GM21529 (cell line): Measurements from ENCODE around the gene GPR42.
"Not testable (repeated sequence)": the region's sequence is repeated elsewhere in the genome, so short reads cannot be mapped to it uniquely, and the experiment has no call there.

Experiments
- ATAC-seq: cut with Tn5 transposase; IDR thresholded peaks from one replicate; pipeline ENCODE4 v1.9.1; 2021; ENCODE audit not compliant: unreplicated experiment

Gene GPR42

DNA sequence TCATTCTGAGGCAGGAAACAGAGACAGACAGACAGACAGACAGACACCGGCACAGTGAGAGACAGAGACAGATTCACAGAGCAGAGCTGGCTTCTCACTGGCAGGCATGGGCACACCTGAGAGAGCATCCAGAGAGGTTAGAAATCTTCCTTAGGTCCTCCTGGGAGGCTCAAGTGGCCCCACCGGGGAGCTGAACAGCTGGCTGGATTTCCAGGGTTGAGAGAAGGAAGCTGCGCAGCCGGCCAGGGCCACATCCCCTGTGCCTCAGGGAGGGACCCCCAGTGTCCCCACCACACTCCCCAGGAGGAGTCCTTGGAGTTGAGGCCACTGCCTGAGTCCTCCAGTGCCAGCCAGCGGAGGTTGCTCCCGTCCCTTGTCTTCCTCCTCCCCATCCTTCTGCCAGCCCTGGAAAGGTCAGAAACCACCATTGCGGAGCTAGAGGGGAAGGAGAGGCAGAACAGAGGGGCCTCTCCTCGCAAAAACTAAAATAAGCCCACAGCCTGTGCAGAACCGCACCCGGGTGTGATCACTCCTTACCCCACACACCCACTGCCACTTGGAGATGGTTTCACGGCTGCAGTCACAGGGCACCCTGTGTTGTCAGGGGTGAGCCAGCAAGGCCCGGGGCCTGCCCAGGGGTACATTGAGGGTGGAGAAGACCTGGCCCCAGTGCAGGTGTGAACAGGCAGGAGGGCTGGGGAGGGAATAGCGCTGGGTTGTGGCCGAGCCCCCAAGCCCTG is 8.4 kb upstream of the GPR42 start:
- ATAC-seq: no peak

DNA sequence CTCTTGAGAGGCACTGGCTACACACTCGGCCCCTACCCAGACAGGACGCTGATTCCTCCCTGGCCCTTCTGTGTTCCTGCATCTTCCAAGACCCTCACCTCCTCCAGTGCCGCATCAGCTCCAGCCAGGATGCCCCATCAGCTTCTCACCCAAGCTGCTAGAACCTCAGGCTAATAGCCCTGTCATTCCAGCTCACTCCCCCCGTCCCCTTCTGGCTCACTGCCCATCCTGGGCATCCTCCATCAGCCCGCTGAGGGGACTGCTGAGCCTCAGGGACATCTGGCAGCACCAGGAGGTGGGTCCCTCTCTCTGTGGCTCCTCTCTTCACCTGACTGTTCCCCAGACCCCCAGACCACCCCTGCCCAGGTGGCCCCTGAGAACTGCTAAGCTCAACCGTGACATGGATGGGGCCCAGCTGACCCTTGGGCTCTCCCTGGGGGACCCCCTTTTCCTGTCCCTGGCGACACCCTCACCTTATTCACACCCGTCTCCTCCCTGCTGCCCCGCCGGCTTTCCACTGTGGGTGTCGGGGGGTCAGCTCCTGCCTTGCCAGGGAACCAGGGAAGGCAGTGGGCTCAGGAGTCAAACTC is 7.8 kb upstream of the GPR42 start:
- ATAC-seq: no peak

DNA sequence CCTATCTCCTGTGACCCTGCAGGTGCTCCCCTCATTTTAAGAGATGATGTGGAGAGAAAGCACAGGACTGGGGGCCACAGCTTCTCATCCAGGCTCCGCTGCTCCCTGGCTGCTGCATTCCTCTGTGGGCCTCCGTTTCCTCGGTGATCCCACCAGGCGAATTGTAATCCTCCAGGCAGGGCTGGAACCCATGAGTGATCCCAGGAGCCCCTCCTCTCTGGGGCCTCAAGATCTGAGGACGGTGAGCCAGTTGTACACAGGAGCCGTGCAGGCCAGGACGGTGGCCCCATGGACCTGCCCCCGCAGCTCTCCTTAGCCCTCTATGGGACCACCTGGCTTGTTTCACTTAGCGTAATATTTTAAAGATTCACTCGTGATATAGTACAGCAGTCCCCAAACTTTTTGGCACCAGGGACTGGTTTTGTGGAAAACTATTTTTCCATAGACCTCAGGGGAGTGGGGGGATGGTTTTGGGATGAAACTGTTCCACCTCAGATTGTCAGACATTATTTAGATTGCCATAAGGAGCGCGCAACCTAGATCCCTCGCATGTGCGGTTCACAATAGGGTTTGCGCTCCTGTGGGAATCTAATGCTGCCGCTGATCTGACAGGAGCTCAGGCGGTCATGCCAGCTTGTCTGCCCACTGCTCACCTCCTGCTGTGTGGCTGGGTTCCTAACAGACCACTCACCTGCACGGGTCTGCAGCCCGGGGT is 7.0 kb upstream of the GPR42 start:
- no peak for ATAC-seq

DNA sequence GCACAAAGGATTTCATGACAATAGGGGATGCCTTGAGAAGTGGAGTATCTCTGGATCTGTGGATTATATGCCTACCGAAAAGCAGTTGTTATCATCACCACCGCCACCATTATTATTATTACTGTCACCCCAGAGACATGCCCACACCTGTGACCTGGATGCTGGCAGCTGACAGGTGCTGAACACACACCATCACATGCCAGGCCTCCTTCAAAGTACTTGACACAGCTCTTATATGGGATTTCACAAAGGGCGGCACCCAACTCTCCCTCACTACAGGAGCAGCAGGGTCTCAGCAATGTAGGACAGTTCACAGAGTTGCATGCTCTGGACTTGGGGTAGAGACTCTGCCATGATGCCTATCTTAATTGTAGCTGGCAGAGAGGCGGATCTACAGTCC is 5.6 kb upstream of the GPR42 start:
- ATAC-seq: no peak

DNA sequence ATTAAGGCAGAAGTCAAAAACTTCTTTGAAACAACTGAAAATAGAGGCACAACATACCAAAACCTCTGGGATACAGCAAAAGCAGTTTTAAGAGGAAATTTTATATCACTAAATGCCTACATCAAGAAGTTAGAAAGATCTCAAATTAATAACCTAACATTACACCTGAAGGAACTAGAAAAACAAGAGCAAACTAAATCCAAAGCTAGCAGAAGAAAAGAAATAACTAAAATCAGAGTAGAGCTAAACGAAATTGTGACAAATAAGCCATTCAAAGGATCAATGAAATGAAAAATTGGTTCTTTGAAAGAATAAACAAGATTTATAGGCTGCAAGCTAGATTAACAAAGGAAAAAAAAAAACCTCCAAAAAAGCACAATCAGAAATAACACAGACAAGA is 2.5 kb upstream of the GPR42 start:
- no peak for ATAC-seq

DNA sequence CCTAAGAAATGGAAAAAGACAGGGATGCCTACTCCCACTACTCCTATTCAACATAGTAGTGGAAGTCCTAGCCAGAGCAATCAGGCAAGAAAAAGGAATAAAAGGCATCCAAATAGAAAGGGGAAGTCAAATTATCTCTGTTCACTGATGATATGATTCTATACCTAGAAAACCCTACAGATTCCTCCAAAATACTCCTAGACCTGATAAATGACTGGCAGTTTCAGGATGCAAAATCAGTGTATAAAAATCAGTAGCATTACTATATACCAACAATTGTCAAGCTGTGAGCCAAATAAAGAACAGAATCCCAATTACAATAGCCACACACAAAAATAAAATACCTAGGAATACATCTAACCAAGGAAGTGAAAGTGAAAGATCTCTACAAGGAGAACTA is 1.3 kb upstream of the GPR42 start:
- ATAC-seq: no peak

DNA sequence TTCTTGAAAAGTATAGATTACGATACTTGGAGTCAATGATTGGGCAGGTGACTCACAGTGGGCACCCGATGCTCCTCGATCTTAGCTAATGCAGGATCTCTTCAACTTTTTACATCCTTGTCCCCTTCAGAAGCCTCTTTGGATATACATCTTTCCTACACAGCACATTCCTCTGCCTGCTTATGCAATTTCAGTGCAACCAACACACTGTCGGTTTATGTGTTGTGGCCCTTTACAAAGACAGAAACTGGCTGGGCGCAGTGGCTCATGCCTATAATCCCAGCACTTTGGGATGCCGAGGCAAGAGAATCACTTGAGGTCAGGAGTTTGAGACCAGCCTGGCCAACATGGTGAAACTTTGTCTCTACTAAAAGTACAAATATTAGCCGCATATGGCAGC is 2.6 kb downstream of the GPR42 start:
- ATAC-seq: no peak

DNA sequence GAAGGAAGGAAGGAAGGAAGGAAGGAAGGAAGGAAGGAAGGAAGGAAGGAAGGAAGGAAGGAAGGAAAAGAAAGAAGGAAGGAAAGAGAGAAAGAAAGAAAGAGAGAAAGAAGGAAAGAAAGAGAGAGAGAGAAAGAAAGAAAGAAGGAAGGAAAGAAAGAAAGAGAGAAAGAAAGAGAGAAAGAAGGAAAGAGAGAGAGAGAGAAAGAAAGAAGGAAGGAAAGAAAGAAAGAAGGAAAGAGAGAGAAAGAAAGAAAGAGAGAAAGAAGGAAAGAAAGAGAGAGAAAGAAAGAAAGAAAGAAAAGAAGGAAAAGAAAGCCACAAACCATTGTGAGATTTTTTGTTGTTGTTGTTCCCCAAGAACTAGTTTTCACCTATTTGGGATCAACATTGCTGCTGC is 3.2 kb downstream of the GPR42 start:
- ATAC-seq: not testable (repeated sequence)

DNA sequence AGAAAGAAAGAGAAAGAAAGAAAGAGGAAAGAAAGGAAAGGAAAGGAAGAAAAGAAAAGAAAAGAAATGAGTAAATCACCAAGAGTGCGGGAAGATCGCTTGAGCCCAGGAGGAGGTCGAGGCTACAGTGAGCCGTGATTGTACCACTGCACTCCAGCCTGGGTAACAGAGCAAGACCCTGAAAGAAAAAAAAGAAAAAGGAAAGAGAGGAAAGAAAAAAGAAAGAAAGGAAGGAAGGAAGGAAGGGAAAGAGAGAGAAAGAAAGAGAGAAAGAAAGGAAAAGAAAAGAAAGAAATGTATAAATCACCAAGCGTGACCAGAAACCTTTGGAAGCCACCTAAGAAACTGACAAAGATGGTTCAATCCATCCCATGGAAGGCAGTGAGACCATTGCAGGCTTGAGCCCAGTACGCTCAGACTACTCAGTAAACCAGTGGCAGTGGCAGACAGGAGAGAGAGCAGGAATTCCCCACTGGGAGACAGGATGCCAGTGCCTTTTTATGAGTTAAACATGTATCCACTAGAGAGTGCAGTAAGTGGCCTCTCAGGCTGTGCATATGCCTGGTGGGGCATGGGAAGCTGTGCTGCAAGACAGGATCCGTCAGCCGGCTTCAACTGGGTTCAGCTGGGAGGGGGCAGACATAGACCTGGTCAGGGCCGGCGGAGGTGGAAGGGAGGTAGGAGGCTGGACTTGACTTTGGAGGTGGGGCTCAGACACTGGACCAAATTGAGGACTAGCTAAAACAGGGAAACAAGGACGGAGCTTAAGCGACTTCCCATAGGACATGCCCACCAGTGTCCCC is 4.8 kb downstream of the GPR42 start:
- ATAC-seq: no peak

DNA sequence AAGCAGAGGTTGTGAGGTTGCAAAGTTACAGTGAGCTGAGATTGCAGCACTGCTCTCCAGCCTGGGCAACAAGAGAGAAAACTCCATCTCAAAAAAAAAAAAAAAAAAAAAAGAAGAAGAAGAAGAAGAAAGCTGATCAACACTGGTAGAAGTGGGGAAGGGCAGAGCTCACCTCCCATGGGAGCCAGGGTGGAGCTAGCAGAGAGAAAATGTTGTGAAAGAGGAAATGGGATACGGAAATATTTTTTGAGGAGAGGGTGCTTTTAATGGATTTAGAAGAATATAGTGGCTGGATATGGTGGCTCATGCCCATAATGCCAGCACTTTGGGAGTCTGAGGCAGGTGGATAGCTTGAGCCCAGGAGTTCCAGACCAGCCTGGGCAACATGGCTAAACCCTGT is 6.8 kb downstream of the GPR42 start:
- ATAC-seq: no peak

DNA sequence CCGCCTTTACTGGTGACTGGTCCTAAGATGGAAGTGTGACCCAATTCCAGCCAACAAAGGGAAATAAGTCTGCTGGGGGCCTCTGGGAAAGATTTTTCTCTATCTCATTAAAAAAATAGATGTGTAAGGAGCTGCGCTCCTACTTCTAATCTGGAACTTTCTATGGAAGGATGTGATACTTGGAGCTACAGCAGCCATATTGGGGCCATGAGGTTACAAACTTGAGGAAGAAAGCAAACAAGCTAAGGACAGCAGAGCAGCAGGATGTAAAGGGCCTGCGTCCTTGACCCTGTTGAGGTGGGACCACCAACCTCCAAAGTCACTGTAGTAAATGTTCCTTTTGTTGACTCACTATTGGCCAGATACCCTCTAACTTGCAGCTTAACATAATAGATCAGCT is 7.5 kb downstream of the GPR42 start:
- no peak for ATAC-seq

DNA sequence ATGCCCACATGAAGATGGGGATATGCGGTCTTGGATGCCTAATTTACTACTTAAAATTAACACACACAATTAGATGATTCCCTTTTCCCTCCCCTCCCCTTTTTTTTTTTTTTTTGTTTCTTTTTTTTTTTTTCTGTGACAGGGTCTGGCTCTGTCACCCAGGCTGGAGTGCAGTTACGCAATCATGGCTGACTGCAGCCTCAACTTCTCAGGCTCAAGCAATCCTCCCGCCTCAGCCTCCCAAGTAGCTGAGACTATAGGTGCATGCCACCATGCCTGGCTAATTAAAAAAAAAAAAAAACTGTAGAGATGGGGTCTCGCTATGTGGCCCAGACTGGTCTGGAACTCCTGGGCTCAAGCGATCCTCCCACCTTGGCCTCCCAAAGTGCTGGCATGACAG is 8.7 kb downstream of the GPR42 start:
- not testable (repeated sequence) for ATAC-seq

DNA sequence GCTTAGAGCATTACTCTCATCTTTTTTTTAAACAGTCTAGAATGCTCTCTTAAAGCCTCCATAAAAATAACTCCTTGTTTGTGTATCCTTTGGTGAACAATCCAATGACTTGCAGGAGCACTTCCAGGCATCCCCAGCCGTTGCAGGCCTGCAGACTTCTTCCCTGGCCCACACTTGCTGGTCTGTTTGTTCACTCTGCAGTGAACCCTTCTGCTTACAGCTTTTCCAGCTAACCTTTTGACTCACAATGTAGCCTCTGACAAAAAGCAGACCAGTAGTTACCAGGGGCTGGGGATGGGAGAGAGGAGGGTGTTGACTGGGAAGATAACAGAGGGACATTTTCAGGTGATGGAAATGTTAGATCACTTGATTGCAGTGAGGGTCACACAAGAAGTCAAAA is 9.1 kb downstream of the GPR42 start:
- no peak for ATAC-seq

DNA sequence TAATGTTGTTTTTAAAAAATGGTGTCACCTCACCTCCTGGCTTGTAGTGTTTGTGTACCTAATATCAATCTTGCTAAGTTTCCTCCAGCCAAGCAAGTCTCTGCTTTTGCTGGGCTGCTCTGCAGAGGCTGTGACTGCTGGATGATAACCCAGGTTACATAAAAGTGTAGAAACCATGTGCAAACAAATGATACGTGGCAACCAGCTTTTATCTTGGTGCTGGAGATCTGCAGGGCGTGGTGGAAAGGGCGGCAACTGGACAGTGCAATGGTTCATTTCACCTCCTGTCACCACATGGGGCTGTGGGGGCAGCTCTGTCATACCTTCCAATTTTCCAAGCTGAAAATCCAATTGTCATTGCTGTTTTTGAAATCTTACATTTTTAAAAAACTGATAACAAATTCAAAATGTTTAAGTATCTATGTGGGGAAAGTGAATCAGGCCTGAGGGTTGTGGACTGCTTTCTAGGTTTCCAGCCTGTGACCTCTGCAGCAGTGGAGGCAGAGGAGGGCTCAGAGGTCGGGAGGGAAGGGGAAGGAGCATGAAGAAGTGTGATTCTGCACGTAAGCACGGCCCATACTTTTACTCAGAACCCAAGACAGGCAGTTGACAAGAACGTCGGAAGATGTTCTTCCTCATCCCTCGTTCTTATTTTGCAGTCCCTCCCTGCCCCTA is 9.7 kb downstream of the GPR42 start:
- ATAC-seq: no peak

DNA sequence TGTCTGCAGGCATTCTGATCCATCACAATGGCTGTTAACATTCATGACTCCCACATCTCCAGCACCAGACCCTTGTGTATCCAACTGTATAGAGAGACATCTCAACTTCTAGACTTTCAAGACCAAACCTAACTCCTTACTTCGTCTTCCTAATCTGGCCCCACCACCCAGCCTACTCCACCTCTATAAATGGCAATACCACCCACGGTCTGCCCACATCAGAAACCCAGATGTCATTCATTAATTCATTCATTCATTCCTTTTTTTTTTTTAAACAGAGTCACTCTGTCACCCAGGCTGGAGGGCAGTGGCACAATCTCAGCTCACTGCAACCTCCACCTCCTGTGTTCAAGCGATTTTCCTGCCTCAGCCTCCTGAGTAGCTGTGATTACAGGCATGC is 10.4 kb downstream of the GPR42 start:
- ATAC-seq: no peak

DNA sequence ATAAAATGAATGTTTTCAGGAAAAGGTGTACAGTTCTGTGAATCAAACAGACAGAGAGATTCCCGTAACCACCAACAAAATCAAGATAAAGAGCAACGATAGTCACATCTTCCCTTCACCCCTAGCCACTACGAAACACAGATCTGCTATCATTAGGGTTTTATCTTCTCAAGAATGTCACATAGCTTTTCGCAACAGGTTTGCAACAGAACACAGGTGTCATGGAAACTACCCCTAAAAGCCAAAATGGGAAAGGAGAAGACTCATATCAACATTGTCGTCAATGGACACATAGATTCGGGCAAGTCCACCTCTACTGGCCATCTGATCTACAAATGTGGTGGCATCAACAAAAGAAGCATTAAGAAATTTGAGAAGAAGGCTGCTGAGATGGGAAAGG is 11.1 kb downstream of the GPR42 start:
- ATAC-seq: no peak

DNA sequence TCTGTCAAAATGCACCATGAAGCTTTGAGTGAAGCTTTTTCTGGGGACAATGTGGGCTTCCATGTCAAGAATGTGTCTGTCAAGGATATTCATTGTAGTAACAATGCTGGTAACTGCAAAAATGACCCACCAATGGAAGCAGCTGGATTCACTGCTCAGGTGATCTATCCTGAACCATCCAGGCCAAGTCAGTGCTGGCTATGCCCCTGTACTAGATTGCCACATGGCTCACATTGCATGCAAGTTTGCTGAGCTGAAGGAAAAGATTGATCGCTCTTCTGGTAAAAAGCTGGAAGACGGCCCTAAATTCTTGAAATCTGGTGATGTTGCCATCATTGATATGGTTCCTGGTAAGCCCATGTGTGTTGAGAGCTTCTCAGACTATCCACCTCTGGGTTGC is 12.7 kb downstream of the GPR42 start:
- no peak for ATAC-seq

DNA sequence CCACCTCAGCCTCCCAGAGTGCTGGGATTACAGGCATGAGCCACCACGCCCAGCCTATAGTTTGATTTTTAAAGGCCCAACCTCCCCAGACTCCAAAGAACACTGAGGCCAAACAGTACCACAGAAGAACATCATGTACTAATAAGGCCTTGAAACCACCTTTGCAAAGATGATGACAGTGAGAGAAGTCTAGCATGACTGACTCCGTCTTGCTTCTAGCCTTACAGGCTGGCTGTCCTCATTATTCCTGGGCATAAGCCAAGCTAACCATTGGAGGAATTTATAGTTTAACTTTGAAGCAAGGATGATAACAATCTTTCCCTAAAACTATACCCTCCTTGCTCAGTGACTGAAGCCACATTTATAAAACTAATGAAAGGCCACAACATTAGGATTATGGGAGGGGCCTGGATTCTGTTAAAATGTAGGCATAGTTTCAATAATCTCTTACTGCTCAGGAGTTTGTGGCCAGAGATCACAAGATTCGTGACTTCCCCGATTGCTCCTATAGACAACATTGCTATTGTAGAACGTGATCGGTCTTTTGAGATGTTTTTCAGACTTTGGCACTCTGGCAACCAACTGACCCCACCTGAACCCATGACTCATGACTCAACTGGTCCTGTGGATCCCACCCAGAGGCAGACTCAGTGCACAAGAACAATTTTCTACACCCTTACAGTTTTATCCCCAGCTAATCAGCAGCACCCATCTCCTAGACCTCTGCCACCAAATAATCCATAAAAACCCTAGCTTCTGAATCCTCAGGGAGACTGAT is 17.6 kb downstream of the GPR42 start:
- no peak for ATAC-seq

DNA sequence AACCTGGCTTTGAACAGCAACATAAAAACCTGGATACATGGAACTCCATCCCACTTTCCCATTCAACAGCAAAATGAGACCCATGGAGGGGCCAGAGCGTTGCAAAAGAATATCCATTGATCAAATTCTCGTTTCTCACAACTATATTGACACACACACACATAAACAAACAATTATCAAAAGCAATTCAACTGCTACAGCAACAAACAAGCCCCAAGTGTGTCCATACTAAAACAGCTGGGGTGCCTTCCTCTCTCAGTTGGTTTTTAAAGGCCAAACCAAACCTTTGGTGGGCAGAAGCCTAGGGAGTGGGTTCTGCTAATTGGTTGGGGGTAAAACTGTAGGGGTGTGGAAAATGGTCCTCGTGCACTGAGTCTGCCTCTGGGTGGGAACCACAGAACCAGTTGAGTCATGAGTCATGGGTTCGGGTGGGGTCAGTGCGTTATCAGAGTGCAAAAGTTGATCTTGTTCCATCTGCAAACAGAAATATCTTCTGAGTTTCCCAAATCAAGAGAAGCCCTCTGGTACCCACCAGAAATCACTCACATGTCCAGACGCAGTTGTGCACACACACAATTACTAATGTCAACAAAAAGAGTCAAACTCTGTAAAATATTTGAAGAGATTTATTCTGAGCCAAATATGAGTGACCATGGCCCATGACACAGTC is 18.5 kb downstream of the GPR42 start:
- ATAC-seq: no peak
